Astrocyte (in vitro differentiated cells and primary cell): ENCODE data around the gene SLC39A7. TPM values are rescaled to one million over a fixed set of nuclear protein-coding genes. Genes with fewer than 3 reads are reported as not detected.

Source experiments
- DNase-seq: peaks from one replicate; pipeline ENCODE4 v3.0.0-alpha.2; 2010; ENCODE audit warnings: low read depth
- FAIRE-seq: peaks from 2 replicates; lab custom pipeline; 2011; peaks lifted over from hg19 to GRCh38; lab: Jason Lieb, UNC
- H2AFZ ChIP-seq: 2 replicates; pipeline ENCODE4 v1.6.0; 2012; ENCODE audit warnings: low read depth, low read length, inconsistent platforms
- H3K27ac ChIP-seq: 2 replicates; pipeline ENCODE4 v1.5.1; 2011; ENCODE audit warnings: low read depth, low read length, inconsistent platforms
- H3K27me3 ChIP-seq: 2 replicates; pipeline ENCODE4 v1.6.0; 2011; ENCODE audit warnings: low read length, inconsistent platforms; ENCODE audit not compliant: insufficient read depth
- H3K36me3 ChIP-seq: 2 replicates; pipeline ENCODE4 v1.5.1; 2011; ENCODE audit warnings: low read length, inconsistent platforms; ENCODE audit not compliant: insufficient read depth
- H3K4me1 ChIP-seq: 2 replicates; pipeline ENCODE4 v1.5.1; 2011; ENCODE audit warnings: low read length, inconsistent platforms; ENCODE audit not compliant: insufficient read depth
- H3K4me2 ChIP-seq: 2 replicates; pipeline ENCODE4 v1.6.0; 2012; ENCODE audit warnings: low read length, inconsistent platforms
- H3K4me3 ChIP-seq: 2 replicates; pipeline ENCODE4 v1.5.1; 2011; ENCODE audit warnings: low read depth, mild to moderate bottlenecking, low read length, inconsistent platforms; ENCODE audit not compliant: insufficient read depth
- H3K79me2 ChIP-seq: 2 replicates; pipeline ENCODE4 v1.6.0; 2012; ENCODE audit warnings: mild to moderate bottlenecking, low read length, inconsistent platforms; ENCODE audit not compliant: insufficient read depth
- H3K9ac ChIP-seq: 2 replicates; pipeline ENCODE4 v1.6.0; 2012; ENCODE audit warnings: mild to moderate bottlenecking, low read length, inconsistent platforms
- H3K9me3 ChIP-seq: 2 replicates; pipeline ENCODE4 v1.5.1; 2012; ENCODE audit warnings: low read depth, mild to moderate bottlenecking, low read length, inconsistent platforms; ENCODE audit not compliant: insufficient read depth
- H4K20me1 ChIP-seq: 2 replicates; pipeline ENCODE4 v1.6.0; 2012; ENCODE audit warnings: low read length, inconsistent platforms; ENCODE audit not compliant: insufficient read depth
- H3K27ac Mint-ChIP-seq: one replicate; pipeline ENCODE4 v1.8.0; 2021; ENCODE audit warnings: mild to moderate bottlenecking, mixed read lengths; ENCODE audit not compliant: unreplicated experiment
- H3K27me3 Mint-ChIP-seq: one replicate; pipeline ENCODE4 v1.8.0; 2021; ENCODE audit warnings: low read depth, mixed read lengths; ENCODE audit not compliant: unreplicated experiment
- H3K36me3 Mint-ChIP-seq: one replicate; pipeline ENCODE4 v1.8.0; 2021; ENCODE audit warnings: low read depth, mixed read lengths; ENCODE audit not compliant: unreplicated experiment
- H3K4me1 Mint-ChIP-seq: one replicate; pipeline ENCODE4 v1.8.0; 2021; ENCODE audit warnings: low read depth, mixed read lengths; ENCODE audit not compliant: unreplicated experiment
- H3K4me3 Mint-ChIP-seq: one replicate; pipeline ENCODE4 v1.8.0; 2021; ENCODE audit warnings: mild to moderate bottlenecking, moderate library complexity, mixed read lengths; ENCODE audit not compliant: unreplicated experiment
- H3K9me3 Mint-ChIP-seq: one replicate; pipeline ENCODE4 v1.8.0; 2021; ENCODE audit warnings: mild to moderate bottlenecking, mixed read lengths; ENCODE audit not compliant: unreplicated experiment
- CTCF ChIP-seq: IDR thresholded peaks from 2 replicates; pipeline ENCODE4 v1.5.1; 2011; ENCODE audit warnings: low read depth, mild to moderate bottlenecking, inconsistent platforms, low read length, moderate library complexity; ENCODE audit not compliant: insufficient read depth
- EZH2 ChIP-seq: IDR thresholded peaks from 2 replicates; pipeline ENCODE4 v1.6.1; 2012; ENCODE audit warnings: mild to moderate bottlenecking, low read length, inconsistent platforms; ENCODE audit not compliant: insufficient read depth
- total RNA-seq: library from RNA; stranded (reverse); gene quantifications from 2 replicates; pipeline ENCODE4 v1.2.1, GENCODE V29; 2021

The SLC39A7 gene
- total RNA-seq, 1 donor from 2014 or later: 150 TPM

GRCh38 chr6:33178755-33179475 is 21.8 kb upstream of the SLC39A7 start:
- Mint-ChIP-seq H3K9me3 (peaks cover 2% of the 10 kb centered on the region), H3K4me1 (no peaks in the 10 kb centered on the region), H3K27ac (no peak overlapping the region), H3K27me3 (peaks cover 32% of the 10 kb centered on the region), H3K4me3 (no peak overlapping the region), H3K36me3 (peaks cover 9% of the 10 kb centered on the region)
- Histone ChIP-seq H3K9me3 (no peaks in the 10 kb centered on the region), H3K36me3 (no peaks in the 10 kb centered on the region), H3K9ac (no peak overlapping the region), H3K4me1 (no peaks in the 10 kb centered on the region), H2AFZ (no peak overlapping the region), H3K79me2 (no peaks in the 10 kb centered on the region), H3K4me2 (no peak overlapping the region), H4K20me1 (no peaks in the 10 kb centered on the region), H3K27ac (no peak overlapping the region), H3K4me3 (no peak overlapping the region), H3K27me3 (no peaks in the 10 kb centered on the region)
- no peak for FAIRE-seq
- TF ChIP-seq CTCF (no peak), EZH2 (no peak)
- no peak for DNase-seq

- Histone ChIP-seq H2AFZ (no peak overlapping the region), H3K9me3 (no peaks in the 10 kb centered on the region), H3K27me3 (no peaks in the 10 kb centered on the region), H3K36me3 (no peaks in the 10 kb centered on the region), H3K27ac (no peak overlapping the region), H4K20me1 (no peaks in the 10 kb centered on the region), H3K4me3 (no peak overlapping the region), H3K9ac (no peak overlapping the region), H3K79me2 (no peaks in the 10 kb centered on the region), H3K4me2 (no peak overlapping the region), H3K4me1 (no peaks in the 10 kb centered on the region)
- H3K4me3 Mint-ChIP-seq: no peak overlapping the region
- TF ChIP-seq CTCF: no peak
- TF ChIP-seq EZH2: no peak
- H3K36me3 Mint-ChIP-seq: peaks cover 11% of the 10 kb centered on the region
- no peak for DNase-seq
- FAIRE-seq: no peak
- H3K4me1 Mint-ChIP-seq: no peaks in the 10 kb centered on the region
- H3K27me3 Mint-ChIP-seq: peaks cover 21% of the 10 kb centered on the region
- peak overlapping the region; percentile 3 for H3K27ac Mint-ChIP-seq
- H3K9me3 Mint-ChIP-seq: peaks cover 2% of the 10 kb centered on the region
These were observed 19.5 kb upstream of the SLC39A7 start for GRCh38 chr6:33181141-33181540.

GRCh38 chr6:33183071-33183683 is 17.5 kb upstream of the SLC39A7 start:
- Histone ChIP-seq H3K27ac (no peak overlapping the region), H3K36me3 (no peaks in the 10 kb centered on the region), H3K27me3 (no peaks in the 10 kb centered on the region), H3K4me1 (no peaks in the 10 kb centered on the region), H3K4me3 (no peak overlapping the region), H3K79me2 (no peaks in the 10 kb centered on the region), H4K20me1 (no peaks in the 10 kb centered on the region), H3K9ac (no peak overlapping the region), H3K9me3 (no peaks in the 10 kb centered on the region), H3K4me2 (no peak overlapping the region), H2AFZ (peak overlapping the region; percentile 73)
- Mint-ChIP-seq H3K4me3 (no peak overlapping the region), H3K27ac (no peak overlapping the region), H3K9me3 (peaks cover 2% of the 10 kb centered on the region), H3K27me3 (peaks cover 28% of the 10 kb centered on the region), H3K36me3 (peaks cover 9% of the 10 kb centered on the region), H3K4me1 (no peaks in the 10 kb centered on the region)
- no peak for FAIRE-seq
- TF ChIP-seq EZH2: no peak
- no peak for TF ChIP-seq CTCF
- DNase-seq: no peak
